NK-92 (cell line): ENCODE measurements around the gene FNDC11.

Experiments used
- DNase-seq: peaks from one replicate; lab custom pipeline; 2025; ENCODE audit not compliant: unreplicated experiment; lab: John Stamatoyannopoulos, UW

The FNDC11 gene

DNA sequence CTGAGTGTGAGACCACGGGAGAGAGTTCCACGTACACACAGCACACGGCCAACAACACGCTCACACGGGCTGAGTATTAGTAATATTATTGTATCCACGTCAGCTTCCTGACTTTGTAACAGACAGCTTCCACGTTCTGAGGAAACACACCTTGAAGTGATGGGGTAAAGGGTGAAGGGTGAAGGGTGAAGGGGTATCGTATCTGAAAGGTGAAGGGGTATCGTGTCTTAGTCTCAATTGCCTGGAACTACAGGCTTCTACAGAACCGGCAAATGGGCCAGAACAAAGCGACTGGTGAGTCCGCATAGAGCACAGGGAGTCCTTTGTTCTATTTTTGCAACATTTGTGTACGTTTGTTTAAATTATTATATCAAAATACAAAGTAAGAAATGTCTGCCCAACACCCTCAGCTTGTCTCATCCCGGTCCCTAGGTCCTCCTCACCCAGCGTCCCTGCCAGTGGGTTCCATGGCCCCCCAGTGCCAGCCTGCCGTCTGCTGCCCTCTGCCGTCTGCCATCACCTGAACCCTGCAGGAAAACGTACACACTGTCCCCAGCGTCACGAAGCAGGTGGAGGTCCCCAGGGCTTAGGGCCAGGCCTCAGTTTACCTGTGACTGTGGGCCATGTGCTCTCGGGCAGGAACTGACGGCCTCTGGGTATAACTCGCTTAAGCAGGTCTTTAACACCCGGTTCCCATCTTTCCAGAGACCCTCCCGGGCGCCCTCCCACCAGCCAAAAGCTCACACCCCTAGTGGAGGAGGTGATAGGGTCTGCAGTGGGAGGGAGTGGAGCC lies 24.5 kb downstream of the FNDC11 start:
- no peak for DNase-seq

DNA sequence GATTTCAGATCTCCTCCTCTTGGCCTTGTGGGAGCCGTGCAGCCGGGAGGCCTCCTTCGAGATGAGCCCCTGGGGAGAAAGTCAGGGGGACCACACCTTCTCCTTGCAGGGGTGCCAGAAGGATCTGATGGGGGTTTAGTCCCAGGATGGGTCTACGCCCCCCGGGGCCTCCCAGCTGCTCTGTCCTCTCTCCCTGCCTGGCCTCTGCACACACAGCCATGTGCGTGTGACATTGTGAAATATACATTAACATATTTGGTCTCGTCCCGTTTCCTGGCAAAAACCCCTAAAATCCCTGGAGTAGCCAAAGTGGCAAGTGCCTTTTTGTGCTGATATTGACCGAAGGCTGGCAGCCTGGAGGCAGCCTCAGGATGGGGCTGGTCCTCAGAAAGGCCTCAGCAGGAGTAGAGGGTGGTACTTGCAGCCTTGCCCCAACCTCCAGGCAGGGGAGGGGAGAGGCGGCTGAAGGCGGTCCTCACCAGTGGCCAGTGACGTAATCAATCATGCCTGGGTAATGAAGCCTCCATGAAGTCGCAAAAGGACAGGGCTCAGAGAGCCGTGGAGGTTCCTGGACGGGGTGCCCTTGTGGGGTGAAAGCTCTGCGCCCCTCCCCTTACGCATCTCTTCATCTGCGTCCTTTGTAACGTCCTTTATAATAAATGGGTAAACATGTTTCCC lies 25.2 kb downstream of the FNDC11 start:
- DNase-seq, result no peak

DNA sequence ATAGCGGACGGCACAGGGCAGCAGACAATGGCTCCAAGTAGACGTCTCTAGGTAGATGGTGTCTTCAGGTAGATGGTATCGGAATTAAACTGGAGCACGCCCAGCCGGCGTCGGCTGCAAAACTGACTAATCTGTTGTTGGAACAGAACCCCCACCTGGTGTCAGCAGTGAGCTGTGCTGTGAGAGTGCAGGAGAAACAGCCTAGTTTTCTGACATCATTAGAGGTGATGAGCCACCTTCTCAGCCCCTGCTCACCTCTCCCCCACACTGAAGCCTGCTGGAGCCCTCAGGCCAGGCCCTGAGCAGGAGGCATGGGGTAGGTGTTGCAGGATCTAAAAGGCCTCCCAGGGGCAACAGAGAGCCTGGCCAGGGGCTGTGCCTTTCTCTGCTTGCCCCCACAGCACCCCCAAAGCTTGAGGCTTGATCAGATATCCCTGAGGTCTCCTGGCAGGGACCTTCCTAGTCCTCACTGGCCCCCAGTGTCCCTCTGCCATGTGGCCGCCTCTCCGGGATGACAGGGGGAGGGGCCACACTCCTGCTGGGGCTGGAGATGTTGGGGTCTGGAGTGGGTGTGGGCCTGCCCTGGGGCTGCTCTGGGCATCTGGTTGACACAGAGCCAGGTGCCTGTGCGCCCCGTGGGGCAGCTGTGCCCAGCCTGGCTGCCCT lies 27.0 kb downstream of the FNDC11 start:
- DNase-seq, result no peak

DNA sequence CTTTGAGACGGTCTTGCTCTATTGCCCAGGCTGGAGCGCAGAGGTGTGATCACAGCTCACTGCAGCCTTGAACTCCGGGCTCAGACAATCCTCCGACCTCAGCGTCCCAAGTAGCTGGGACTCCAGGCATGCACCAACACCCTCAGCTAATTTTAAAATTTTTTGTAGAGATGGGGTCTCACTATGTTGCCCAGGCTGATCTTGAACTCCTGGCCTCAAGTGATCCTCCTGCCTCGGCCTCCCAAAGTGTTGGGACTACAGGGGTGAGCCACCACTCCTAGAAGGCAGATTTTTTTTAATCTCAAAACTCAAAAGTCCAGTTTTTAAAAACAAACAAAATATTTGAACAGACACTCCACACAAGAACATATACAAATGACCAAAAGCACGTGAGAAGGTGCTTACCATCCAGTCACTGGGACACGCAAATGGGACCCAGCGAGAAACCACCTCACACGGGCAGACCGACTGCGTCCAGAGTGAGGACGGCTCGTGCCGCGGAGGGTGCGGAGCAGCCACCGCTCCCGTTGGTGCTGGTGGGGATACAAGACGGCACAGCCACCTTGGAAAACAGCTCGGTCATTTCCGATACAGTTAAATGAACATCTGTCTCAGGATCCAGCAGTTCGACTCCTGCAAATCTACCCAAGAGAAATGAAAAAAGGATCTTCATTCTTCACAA lies 28.6 kb downstream of the FNDC11 start:
- no peak for DNase-seq

DNA sequence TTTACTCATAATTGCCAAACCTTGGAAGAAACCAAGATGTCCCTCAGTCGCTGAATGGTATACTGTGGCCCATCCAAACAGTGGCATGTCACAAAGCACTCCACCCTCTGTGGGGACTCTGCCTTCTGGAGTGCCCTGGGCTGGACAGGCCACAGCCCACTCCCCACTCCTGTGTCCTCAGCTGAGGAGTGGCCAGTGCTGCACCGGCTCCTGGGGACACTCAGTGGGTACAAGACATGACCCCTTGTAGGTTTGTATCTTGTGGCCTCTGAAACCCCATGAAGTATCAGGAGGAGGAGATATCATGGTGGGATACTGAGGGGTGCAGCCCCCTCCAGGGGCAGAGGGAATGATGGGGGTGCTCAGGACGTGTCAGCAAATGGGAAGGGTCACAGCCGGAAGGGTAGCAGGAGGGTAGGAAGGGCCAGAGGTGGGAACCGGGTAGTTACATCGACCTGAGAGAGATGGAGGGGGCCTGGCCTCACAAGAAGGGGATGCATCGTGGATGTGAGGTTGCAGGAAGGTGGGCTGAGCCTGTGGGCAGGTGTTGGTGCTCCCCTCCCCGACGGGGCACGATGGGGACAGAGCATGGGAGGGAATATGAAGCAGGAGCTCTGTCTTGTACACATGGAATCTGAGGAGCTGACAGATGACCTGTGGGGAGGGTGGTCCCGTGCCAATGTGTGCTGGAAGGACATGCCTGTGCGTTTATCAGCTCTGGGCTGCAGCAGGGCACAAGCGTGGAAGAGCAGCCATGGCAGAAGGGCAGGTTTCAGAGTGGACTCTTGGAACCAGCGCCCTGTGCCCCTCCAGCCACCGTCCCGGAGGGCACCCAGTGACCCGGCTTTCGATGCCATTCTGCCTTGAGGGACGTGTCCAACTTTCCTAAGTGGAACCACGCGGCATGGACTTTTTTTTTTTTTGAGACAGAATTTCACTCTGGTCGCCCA lies 31.9 kb downstream of the FNDC11 start:
- no peak for DNase-seq

DNA sequence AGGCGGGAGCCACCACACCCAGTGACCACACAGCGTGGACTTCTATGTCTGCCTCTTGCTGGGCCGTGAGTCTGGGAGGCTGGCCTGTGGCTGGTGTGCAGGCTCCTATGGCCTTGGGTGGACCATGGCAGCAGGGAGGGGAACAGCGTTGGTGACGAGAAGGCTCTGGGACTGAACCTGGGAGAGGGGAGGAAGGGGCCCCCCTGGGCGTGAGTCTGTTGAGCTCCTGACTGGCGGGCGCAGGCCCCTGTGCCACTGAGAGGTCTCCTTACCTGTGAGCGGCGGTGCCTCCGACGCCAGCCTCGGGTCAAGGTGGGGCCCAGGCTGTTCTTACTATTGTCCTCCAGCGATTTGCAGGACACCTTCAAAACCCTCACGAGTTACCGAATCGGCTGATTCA lies 32.8 kb downstream of the FNDC11 start:
- DNase-seq, result no peak

DNA sequence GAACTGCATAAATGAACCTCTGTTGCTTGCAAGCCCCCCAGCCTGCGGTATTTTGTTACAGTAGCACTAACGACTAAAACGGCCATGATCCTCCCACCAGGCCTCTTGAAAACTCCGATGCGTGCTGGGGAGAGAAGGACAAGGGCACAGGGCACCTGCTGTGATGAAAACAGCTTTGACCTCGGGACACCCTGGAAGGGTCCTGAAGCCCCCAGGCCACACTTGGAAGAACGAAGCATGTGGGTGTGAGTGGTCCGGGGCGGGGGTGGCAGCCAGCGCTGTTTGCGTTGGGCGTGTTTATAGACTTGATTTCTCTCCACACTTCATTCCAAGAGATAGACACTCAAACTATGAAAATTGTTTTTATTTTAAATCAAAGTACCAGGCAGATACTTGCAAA lies 33.3 kb downstream of the FNDC11 start:
- DNase-seq, result no peak

DNA sequence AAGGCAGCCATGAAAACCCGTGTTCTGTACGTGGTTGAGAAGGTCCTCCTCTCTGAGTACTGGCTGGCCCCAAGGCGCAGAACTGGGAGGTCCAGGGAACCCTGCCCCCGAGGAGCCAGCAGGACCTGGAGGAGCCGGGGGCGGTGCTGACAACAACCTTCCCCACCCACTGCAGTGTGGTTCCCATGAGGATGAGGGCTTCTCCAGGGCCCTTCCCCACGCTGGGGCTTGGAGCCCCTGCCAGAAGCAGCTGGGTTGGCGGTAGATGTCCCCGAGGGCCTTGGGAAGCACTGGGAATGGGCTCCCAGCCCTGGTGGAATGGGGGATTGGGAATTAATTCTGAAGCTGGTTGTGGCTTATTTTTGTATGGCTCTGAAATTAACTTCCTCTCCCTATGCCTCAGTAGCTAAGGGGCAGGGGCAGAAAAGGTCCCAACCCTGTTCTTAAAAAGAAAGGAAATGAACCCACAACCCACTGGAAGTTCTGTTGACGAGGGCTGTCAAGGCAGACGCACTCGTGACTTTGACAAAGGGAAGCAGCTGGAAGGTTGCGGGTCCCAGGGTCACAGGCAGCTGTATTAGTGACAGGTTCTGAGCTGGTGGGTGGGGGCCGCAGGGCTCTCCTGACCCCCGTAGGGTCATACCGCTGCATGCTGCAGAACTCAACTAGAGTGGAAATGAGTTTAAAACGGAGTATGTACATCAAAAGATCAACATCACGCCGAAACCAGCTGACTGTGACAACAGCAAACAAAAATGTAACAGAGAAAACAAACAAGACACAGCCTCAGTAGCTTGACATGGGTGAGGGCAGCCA lies 34.0 kb downstream of the FNDC11 start:
- DNase-seq, result no peak

DNA sequence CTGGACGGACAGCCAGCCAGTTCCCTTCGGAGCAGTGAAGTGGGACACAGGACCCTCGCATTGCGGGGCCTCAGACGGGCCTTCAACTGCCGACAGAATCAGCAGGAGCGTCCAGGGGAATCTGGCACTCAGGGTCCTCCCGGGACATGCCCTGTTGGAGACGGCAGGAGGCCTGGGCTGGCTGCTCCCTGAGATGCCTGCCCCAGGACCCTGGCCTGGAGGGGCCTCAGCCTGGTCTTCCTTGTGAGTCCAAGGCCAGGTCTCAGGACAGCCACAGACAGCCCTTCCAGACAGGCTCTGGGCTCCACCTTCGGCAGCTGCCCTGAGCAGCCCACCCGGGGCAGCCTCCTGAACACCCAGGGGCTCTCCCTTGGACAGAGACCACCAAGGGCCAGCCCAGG lies 34.7 kb downstream of the FNDC11 start:
- DNase-seq, result no peak

DNA sequence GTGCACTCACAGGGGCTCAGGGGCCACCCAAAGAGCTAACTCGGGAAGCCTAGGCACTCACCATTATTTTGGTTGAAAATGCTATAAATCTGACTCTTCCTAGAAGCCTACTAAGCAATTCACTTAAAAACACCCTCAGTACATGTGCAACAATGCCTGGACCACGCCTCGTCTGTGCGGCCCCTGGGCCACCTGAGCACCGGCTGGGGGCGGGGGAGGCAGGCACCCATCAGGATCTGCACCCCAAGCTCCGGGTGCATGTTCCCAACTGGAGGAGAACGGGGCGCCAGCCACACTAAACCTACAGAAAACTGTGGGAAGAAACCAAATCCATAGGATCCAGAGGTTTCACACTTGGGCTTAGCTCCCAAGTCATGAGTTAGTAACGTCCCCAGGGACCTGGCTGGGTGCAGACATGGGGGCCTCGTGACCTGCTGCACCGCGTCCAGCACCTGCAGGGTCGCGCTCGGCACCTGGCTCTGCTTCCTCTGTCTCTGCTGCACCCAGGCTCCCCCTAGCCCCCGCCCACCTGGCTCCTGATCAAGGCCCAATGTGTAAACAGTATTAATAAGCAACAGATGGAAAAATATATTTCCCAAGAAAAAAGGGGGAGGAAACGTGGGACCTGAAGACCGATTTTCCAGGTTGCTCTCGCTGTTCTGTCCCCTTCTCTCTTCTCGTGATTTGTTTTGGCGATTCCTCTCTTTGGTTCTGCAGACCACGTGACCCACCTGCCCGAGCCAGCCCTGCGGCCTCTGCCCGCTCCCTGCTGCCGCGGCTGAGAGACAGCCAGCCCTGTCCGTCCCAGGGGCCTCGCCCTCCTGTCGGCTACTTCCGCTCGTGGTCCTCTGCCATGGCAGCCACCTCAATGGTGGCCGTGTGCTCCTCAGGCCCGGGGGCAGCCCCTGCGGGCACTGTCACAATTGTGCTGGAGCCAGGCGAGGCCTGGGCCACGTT lies 35.6 kb downstream of the FNDC11 start:
- no peak for DNase-seq

DNA sequence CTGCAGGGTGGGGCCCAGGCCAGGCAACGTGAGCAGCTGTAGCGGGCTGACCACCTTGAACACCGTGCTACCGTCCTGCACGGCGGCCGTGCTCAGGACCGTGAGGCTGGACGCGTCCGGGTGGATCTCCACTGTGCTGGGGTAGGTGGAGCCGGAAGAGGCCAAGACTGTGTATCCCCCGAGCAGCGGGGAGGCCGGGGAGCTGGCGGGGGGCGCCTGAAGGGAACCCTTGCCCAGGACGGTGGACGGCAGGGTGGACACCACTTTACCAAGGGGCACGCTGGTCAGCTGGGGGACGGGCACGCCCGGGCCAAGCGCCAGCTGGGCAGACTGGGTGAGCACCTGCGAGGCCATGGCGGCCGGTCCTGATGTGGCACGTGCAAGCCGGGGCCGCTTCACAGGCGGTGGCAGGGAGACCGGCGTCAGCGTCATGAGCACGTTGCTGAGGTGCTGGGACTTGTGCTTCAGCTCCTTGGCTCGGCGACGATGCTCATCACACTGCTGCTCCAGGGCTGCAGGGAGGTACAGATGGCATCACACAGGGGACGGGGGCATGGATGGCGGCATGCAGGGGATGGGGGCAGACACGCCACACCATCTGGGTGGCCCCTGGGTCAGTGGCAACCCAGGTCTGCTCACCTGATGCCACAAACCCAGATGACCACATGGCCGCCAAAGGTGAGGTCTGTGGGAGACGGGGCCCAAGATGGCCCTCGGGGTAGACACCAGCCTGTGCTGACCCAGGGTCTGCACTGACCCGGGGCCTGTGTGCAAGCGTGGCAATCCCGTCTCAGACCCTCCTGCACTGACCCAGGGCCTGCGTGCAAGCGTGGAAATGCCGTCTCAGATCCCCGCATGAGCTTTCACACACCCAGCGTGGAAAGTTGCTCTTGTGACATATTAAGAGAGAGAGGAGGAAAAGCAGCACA lies 36.5 kb downstream of the FNDC11 start:
- DNase-seq, result no peak

DNA sequence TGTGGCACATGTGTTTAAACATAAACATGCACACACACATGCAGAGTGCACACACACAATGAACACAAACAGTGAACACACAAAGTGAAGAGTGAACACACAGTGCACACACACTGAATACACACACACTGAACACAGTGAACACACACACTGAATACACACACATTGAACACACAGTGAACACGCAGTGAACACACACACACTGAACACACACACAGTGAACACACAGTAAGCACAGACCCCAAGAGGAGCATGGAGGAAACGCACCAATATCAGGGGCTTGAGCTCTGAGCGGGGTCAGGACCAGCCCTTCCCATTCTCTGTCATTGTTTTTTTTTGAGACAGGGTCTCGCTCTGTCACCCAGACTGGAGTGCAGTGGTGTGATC lies 37.2 kb downstream of the FNDC11 start:
- DNase-seq, result no peak

DNA sequence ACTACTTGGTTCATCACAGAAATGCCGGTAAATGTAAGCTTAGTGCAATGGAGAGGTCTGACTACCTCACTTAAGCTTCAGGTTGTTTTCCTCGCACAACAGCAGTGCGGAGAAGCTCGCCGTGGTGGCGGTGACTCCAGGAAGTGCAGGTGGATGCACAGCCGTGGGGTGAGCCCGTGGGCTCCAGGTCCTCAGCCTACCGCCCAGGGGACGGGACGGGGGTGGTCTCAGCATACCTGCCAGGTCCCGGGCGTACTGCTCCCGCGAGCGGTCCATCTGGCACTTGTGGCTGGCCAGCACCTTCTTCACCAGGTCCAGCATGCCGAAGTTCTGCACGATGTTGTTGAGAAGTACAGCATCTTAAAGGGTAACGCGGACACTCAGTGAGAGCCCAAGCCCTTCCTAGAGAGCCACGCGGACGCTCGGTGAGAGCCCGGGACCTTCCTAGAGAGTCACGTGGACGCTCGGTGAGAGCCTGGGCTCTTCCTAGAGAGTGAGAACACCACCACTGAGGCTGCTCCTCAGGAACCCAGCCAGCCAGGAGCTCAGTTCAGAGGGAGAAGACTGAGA lies 37.9 kb downstream of the FNDC11 start:
- DNase-seq, result no peak

DNA sequence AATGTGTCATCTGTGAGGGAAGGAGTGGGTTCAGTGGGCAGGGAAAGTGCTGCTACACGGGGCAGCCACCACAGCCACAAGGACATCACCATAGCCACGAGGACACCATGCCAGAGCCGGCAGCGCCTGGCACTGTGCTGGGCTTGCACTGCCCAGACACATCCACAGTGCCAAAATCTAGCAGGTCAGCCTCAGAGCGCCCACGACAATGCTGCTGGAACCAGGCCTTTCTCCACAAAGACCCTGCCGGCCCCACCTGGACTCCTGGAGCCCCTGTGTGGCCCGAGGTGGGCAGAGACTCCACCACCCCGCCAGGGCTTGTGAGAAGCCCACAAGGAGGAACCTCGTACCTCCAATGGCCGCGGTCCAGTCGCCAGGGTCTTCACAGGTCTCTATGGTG lies 38.7 kb downstream of the FNDC11 start:
- DNase-seq, result no peak

DNA sequence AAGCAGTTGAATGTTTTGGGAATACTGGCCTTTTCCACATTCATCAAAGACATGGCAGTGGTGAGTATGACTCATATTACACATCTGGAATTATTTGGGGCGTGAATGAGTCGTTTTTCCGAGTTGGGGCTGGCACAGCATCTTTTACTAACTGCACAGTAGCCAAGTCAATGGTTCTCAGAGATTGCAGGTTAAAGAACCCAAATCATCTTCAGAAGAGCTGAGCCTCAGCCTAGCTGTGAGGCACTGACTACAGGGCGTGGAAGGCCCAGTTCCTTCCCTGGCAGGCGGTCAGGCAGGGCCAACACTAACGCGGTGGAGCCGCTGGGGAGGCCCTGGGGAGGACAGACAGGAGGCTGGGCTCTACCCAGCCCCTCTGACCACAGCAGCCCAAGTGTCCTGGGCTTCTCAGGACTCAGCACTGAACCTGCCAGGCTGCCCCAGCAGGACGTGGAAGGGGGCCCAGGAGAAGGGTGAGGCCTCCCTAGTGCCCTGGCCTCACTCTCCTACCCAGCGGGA lies 40.1 kb downstream of the FNDC11 start:
- DNase-seq, result no peak

DNA sequence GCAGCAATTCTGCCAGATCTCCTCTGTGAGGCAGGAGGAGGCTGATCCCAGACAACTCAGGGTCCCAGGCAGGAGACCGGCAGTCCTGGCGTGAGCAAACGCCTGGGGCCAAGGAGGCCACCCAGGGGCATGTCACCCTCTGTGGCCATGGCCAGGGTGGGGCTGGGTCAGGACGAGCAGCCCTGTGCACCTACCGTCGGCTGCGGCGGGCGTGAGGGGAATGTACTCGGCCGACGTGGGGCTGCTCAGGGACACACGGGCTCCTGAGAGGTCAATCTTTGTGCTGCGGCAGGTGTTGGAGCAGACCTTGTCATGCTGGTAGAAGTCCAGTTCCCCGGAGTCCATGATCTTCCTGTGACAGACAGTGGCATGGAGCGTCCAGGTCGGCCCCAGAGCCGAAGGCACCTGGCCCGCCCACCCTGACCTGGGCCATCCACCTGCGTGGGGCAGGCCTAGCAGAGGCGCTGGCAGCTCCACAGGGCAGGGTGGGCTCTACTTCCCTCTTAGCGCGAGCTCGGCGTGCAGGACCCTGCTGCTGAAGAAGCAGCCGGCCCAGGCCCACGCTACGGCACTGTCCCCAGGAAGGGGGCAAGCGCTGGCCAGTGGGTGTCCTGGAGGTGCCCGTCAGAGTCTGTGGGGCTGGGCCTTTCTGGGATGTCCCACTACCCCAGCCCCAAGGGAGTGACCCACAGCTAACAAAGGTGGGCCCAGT lies 41.6 kb downstream of the FNDC11 start:
- no peak for DNase-seq
